Ectodermal cell (in vitro differentiated cells): ENCODE results near the gene ADI1.

Experiments used
- H3K27ac ChIP-seq: 2 replicates; pipeline ENCODE4 v1.7.0; 2013; ENCODE audit warnings: mild to moderate bottlenecking, low read depth, low read length; ENCODE audit not compliant: insufficient read depth, poor library complexity, severe bottlenecking
- H3K27me3 ChIP-seq: 2 replicates; pipeline ENCODE4 v1.7.0; 2013; ENCODE audit warnings: mild to moderate bottlenecking, low read length; ENCODE audit not compliant: insufficient read depth, control insufficient read depth, poor library complexity, severe bottlenecking
- H3K36me3 ChIP-seq: one replicate; pipeline ENCODE4 v1.7.0; 2013; ENCODE audit warnings: low read length; ENCODE audit not compliant: control insufficient read depth, insufficient read depth
- H3K4me1 ChIP-seq: one replicate; pipeline ENCODE4 v1.7.0; 2013; ENCODE audit warnings: low read length; ENCODE audit not compliant: control insufficient read depth, insufficient read depth
- H3K4me3 ChIP-seq: 2 replicates; pipeline ENCODE4 v1.7.0; 2013; ENCODE audit warnings: low read depth, low read length, control low read depth; ENCODE audit not compliant: insufficient read depth
- H3K9me3 ChIP-seq: 2 replicates; pipeline ENCODE4 v1.7.0; 2013; ENCODE audit warnings: mild to moderate bottlenecking, low read length, moderate library complexity; ENCODE audit not compliant: control insufficient read depth
- WGBS, 2 experiments: methylation state at CpG; one replicate each; pipeline ENCODE4 v1.1.7; 2013; ENCODE audit warnings: missing lambda C conversion rate in 2 of 2; 5-methylcytosine and 5-hydroxymethylcytosine counted together

ADI1 gene

DNA sequence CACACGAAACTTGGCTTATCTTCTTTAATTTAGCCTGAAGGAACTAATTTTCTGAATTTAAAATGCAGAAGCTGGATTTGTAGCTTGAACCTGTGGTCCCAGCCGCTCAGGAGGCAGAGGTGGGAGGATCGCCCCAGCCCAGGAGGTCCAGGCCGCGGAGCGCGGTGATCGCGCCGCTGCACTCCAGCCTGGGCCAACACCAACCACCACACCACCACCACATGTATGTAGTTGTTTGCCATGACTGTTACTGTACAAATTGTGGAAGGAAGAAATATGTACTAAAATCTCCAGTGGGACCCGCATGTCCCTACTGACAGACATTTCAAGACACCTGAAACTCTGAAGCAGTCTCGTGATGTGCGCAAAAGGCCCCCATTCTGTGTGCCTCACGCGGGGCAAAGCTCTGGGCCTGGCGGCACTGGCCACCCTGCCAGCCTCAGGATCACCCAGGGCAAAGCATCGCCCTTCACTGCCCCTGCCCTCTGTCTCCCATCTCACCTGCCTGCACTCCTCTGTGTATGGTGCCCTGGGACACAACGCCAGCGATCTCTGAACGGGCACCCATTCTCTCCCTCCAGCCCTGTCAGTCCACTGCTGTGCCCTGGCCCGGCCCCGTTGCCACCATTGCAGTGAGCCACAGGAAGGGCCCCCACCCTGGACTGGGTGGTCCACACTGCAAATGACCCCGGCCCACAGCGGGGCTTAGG is 10.1 kb upstream of the ADI1 start:
- Histone ChIP-seq H3K27ac (no peak overlapping the region), H3K36me3 (peaks cover 5% of the 10 kb centered on the region), H3K4me1 (no peaks in the 10 kb centered on the region), H3K9me3 (no peaks in the 10 kb centered on the region), H3K4me3 (no peak overlapping the region), H3K27me3 (no peaks in the 10 kb centered on the region)
- WGBS, 2 experiments, result 94% methylated on average over 21 to 24 of the region's 24 CpGs

- H3K27me3 ChIP-seq, result no peaks in the 10 kb centered on the region
- H3K4me1 ChIP-seq, result no peaks in the 10 kb centered on the region
- H3K36me3 ChIP-seq, result no peaks in the 10 kb centered on the region
- H3K4me3 ChIP-seq, result no peak overlapping the region
- H3K27ac ChIP-seq, result no peak overlapping the region
- H3K9me3 ChIP-seq, result no peaks in the 10 kb centered on the region
- 91 to 92% methylated on average over 40 of the region's 40 CpGs for WGBS, 2 experiments
These were observed 8.8 kb upstream of the ADI1 start for GRCh38 chr2:3527886-3528785.

- Histone ChIP-seq H3K27me3 (no peaks in the 10 kb centered on the region), H3K9me3 (no peaks in the 10 kb centered on the region), H3K4me1 (no peaks in the 10 kb centered on the region), H3K36me3 (no peaks in the 10 kb centered on the region), H3K27ac (no peak overlapping the region), H3K4me3 (no peak overlapping the region)
- 92 to 95% methylated on average over 21 to 22 of the region's 22 CpGs for WGBS, 2 experiments
These were observed 7.5 kb upstream of the ADI1 start for GRCh38 chr2:3526871-3527270.

DNA sequence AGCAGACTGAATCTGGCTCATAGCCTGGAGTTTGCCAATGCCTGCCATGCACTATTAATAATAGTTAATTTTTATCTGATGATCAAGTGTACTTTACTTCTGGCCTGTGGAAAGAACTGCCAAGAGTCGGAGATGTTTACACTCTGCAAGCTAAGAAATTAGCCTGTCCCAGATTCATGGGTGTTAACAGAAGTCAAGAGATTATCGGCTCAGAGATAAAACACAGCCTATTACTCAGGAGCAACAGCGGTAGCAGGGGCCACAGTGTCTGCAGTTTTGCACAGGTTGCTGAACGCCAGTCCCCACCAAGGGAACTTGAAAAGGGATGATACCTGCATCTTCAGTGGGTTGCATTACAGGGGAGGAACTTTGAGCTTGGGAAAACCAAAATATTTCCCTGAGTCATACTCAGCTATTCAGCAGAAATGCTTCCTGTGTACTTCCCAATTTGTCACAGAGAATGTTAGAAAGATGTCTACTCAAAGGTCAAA is 4.3 kb upstream of the ADI1 start:
- WGBS, 2 experiments, result 93% methylated on average over 4 of the region's 4 CpGs
- H3K4me3 ChIP-seq, result no peak overlapping the region
- no peaks in the 10 kb centered on the region for H3K27me3 ChIP-seq
- no peaks in the 10 kb centered on the region for H3K9me3 ChIP-seq
- no peaks in the 10 kb centered on the region for H3K36me3 ChIP-seq
- H3K4me1 ChIP-seq, result peaks cover 3% of the 10 kb centered on the region
- no peak overlapping the region for H3K27ac ChIP-seq

DNA sequence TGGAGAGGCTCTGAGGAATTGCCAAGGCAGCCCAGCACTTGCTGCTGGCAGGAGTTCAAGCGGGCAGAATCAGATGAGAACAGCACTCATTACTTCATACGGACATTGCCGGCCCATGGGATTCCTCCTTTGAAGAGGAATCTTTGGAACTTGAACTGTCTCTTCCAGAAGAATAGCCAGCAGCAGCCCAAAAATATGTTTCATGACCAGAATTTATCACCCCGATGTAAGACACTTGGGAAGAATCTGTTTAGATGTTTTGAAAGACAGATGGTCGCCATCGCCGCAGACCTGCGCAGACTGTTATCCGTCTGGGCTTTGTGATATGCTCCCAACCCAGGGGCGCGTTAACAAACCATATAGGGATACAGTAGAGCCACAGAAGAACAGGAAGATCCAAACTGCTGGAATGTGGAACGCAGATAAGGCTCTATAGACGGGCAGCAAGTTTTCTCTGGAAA is 3.7 kb upstream of the ADI1 start:
- Histone ChIP-seq H3K27ac (no peak overlapping the region), H3K36me3 (no peaks in the 10 kb centered on the region), H3K9me3 (no peaks in the 10 kb centered on the region), H3K4me1 (peaks cover 3% of the 10 kb centered on the region), H3K27me3 (no peaks in the 10 kb centered on the region), H3K4me3 (no peak overlapping the region)
- 91 to 92% methylated on average over 13 of the region's 13 CpGs for WGBS, 2 experiments

DNA sequence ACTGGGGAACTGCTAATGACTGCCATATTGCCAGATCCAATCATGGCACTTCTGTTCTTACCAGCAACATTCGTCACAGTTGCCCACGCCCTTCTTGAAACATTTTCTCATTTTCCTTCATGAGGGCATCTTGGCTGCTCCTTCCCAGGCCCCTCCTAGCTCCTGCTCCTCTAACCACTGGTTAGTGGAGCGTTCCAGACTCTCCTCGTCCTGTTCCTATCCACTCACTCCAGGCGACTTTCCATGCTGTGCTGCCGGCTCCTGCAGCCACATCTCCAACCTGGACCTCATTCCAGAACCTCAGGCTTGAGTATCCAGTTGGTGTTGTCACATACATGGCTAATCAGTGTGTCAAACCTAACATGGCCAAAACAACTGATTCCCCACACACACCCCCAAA is 1.3 kb upstream of the ADI1 start:
- H3K4me3 ChIP-seq, result no peak overlapping the region

DNA sequence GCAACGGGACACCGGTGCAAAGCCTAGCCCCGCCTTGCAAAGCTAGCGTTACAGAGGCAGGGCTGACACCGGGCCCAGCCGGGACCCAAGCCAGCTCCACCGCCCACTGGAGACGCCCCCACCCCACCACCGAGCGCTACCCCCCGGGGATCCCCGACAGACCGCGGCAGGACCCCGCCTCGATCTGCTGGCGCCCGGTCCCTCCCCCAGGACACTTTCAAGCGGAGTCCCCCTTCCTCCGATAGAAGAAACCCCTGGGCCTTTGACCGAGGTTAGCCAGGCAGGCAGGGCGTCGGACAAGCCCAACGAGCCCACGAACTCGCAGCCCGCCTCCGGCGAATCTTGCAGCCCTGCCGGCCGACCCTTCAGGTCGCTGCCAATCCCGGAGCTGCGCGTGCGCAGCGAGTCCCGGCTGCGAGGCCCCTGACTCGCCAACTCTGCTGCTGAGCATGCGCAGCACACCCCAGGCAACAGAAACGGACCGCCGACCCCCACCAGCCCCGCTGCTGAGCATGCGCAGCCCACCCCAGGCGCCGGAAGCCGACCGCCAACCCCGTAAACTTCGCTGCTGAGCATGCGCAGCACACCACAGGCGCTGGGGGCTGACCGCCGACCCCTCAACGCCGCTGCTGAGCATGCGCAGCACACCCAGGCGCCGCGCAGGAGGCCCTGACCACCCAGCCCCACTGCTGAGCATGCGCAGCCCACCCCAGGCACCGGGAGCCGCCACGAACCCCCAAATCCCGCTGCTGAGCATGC is 656 bp downstream of the ADI1 start:
- Histone ChIP-seq H3K9me3 (no peaks in the 10 kb centered on the region), H3K36me3 (peaks cover 6% of the 10 kb centered on the region), H3K4me3 (peak overlapping the region; percentile 68), H3K27me3 (no peaks in the 10 kb centered on the region), H3K4me1 (peaks cover 3% of the 10 kb centered on the region), H3K27ac (peak overlapping the region; percentile 97)
- 0% methylated on average over 67 of the region's 67 CpGs for WGBS, 2 experiments

More for the DNA sequence above, 1.3 kb upstream of the ADI1 start:
- H3K4me1 ChIP-seq, result peaks cover 3% of the 10 kb centered on the region
- H3K36me3 ChIP-seq, result peaks cover 6% of the 10 kb centered on the region
- H3K9me3 ChIP-seq, result no peaks in the 10 kb centered on the region
- no peak overlapping the region for H3K27ac ChIP-seq
- H3K27me3 ChIP-seq, result no peaks in the 10 kb centered on the region
- 93 to 95% methylated on average over 6 of the region's 6 CpGs for WGBS, 2 experiments

DNA sequence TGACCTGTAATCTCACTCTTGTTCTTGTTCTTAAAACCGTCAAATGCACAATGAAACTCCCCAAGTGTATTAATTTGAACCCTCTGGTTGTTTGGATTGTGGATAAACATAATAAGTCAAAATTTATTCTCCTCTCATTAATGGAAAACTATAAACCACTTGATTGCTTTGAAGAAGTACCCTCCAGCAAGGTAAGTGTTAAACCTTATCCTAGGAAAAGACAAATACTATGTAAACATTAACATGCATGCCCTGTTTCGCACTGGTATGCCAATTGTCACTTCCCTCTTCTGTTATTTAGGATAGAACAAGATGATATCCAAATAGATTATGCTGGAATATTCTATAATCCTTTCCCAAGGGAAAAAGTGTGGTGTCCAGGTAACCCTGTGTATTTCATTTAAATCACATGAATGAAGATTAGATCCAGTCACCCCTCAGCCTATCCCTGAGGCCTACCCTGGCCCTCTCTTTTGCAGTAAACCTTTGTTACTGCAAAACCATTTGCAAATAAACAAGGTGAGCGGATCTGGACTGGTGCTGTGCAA is 1.3 kb downstream of the ADI1 start:
- WGBS, 2 experiments, result 1 to 4% methylated on average over 2 of the region's 3 CpGs
- Histone ChIP-seq H3K4me3 (peak overlapping the region; percentile 68), H3K4me1 (peaks cover 3% of the 10 kb centered on the region), H3K9me3 (no peaks in the 10 kb centered on the region), H3K27ac (peak overlapping the region; percentile 87), H3K27me3 (no peaks in the 10 kb centered on the region), H3K36me3 (peaks cover 6% of the 10 kb centered on the region)

- WGBS, 2 experiments, result 94% methylated on average over 3 of the region's 3 CpGs
- Histone ChIP-seq H3K9me3 (no peaks in the 10 kb centered on the region), H3K4me3 (no peak overlapping the region), H3K27ac (no peak overlapping the region), H3K4me1 (peaks cover 6% of the 10 kb centered on the region), H3K36me3 (peaks cover 6% of the 10 kb centered on the region), H3K27me3 (no peaks in the 10 kb centered on the region)
These were observed 2.5 kb downstream of the ADI1 start for GRCh38 chr2:3516831-3517230.
